ENCODE data around the gene SPAG6.
A peak's percentile ranks its signal among the peaks of the same experiment; 100 is the strongest.
"Not testable (repeated sequence)": the region's sequence is repeated elsewhere in the genome, so short reads cannot be mapped to it uniquely, and the experiment has no call there.

The SPAG6 gene

GRCh38 chr10:22372917-22373316 is 27.6 kb downstream of the SPAG6 start:
- TF ChIP-seq, protein P1, sequence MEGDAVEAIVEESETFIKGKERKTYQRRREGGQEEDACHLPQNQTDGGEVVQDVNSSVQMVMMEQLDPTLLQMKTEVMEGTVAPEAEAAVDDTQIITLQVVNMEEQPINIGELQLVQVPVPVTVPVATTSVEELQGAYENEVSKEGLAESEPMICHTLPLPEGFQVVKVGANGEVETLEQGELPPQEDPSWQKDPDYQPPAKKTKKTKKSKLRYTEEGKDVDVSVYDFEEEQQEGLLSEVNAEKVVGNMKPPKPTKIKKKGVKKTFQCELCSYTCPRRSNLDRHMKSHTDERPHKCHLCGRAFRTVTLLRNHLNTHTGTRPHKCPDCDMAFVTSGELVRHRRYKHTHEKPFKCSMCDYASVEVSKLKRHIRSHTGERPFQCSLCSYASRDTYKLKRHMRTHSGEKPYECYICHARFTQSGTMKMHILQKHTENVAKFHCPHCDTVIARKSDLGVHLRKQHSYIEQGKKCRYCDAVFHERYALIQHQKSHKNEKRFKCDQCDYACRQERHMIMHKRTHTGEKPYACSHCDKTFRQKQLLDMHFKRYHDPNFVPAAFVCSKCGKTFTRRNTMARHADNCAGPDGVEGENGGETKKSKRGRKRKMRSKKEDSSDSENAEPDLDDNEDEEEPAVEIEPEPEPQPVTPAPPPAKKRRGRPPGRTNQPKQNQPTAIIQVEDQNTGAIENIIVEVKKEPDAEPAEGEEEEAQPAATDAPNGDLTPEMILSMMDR (conservative IDR thresholded peaks at IDR 0.05; ENCODE audit: low read depth, low read length) = no peak
- DNase-seq (ENCODE audit: low read depth) = peak; percentile 12
- no peak overlapping the region for H3K4me3 ChIP-seq (ENCODE audit: low read depth, low read length)

DNA sequence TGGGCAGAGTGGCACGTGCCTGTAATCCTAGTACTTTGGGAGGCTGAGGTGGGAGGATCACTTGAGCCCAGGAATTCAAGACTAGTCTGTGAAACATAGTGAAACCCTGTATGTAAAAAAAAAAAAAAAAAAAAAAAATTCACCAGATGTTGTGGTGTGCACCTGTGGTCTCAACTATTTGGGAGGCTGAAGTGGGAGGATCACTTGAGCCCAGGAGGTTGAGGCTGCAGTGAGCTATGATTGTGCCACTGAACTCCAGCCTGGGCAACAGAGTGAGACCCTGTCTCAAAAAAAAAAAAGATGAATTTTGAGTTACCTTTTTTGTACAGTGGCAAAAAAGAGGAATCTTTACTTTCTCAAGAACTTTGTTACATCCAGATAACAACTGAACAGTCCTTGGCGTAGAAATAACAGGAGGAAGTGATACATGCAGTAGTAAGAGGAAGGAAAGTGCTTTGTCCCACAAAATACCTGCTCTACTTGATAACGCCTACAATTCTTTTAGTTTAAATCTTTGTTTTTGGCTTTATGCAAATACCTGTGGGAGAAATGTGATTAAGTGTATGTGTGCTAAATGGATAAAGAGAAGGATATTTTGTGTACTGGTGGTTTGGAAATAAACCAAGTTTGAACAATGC is 29.3 kb downstream of the SPAG6 start:
- no peak overlapping the region for H3K4me3 ChIP-seq (ENCODE audit: low read depth, low read length)
- TF ChIP-seq, protein P1 (conservative IDR thresholded peaks at IDR 0.05; ENCODE audit: low read depth, low read length) = no peak
- no peak for DNase-seq (ENCODE audit: low read depth)

GRCh38 chr10:22379059-22379458 is 33.8 kb downstream of the SPAG6 start:
- no peak for DNase-seq (ENCODE audit: low read depth)
- no peak overlapping the region for H3K4me3 ChIP-seq (ENCODE audit: low read depth, low read length)
- TF ChIP-seq, protein P1 (conservative IDR thresholded peaks at IDR 0.05; ENCODE audit: low read depth, low read length) = no peak

DNA sequence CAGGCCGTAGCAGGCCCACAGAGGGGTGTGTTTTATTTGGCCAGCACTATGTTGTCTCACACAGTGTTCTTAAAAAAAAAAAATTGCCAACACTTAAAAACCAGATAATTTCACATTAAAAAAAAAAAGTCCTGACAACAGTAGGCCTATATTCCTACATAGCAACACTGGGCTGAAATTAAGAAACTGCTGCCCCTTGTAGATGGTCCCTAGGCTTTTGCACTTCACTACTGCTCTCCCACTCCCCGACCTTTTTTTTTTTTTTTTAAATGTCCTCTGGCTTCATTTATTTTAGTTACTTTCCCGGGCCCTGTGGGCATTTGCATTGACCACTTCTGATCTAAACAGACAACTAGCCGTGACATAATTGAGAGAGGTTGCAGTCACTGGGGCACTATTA is 36.0 kb downstream of the SPAG6 start:
- no peak overlapping the region for H3K4me3 ChIP-seq (ENCODE audit: low read depth, low read length)
- no peak for DNase-seq (ENCODE audit: low read depth)
- TF ChIP-seq, protein P1 (conservative IDR thresholded peaks at IDR 0.05; ENCODE audit: low read depth, low read length) = no peak

DNA sequence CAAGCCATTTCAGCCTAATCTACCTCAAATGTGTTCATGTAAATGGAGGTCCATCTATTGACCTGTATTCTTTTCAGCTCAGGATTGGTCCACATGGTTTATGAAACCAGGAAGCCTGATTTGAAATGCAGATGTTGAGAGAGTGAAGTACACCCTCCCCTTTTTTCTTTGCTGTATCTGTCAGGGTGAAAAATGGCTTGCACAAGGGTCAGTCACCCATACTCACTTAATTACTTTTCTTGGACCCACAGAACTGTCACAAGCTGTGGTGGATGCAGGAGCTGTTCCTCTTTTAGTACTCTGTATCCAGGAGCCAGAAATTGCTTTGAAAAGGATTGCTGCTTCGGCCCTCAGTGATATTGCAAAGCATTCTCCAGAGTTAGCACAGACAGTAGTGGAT is 41.2 kb downstream of the SPAG6 start:
- TF ChIP-seq, protein P1 (conservative IDR thresholded peaks at IDR 0.05; ENCODE audit: low read depth, low read length) = no peak
- no peak overlapping the region for H3K4me3 ChIP-seq (ENCODE audit: low read depth, low read length)
- DNase-seq (ENCODE audit: low read depth) = no peak

DNA sequence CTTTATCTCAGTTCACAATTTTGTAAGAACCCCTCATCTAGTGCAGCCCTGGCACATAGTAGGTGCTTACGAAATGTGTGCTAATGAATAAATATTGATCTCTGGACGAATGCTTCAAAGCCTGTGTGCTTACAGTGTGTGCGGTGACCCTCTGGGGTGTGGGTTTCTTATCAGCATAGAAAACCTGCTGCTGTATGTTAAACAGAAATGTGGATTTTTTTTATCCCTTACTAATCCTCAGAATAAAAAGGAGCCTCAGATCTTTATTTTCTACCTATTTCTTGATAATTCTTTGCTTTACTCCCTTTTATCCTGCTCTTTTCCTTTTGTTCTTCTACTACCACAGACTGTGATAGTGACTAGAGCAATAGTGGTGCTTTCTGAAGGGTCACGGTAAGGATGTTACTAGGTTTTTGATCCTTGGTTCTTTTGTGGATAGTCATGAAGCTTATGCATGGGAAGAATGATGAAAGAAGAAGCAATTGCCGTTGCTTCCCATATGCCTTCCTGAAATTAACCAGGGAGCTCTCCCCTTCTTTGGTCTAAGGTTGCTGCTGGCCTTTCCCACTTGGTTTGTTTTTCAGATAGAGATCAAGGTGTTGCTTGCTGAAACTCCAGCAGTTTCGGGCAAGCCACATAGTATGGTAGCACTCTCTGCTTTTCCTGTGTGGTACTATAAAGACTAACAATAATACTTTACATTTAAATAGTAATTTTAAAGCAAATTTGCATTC is 44.7 kb downstream of the SPAG6 start:
- TF ChIP-seq, protein P1 (conservative IDR thresholded peaks at IDR 0.05; ENCODE audit: low read depth, low read length) = no peak
- H3K4me3 ChIP-seq (ENCODE audit: low read depth, low read length) = no peak overlapping the region
- DNase-seq (ENCODE audit: low read depth) = no peak

GRCh38 chr10:22391600-22391999 is 46.3 kb downstream of the SPAG6 start:
- no peak for DNase-seq (ENCODE audit: low read depth)
- H3K4me3 ChIP-seq (ENCODE audit: low read depth, low read length) = no peak overlapping the region

GRCh38 chr10:22396195-22396594 is 50.9 kb downstream of the SPAG6 start:
- not testable (repeated sequence) for H3K4me3 ChIP-seq (ENCODE audit: low read depth, low read length); DNase-seq (ENCODE audit: low read depth)

More at GRCh38 chr10:22391600-22391999, 46.3 kb downstream of the SPAG6 start:
- TF ChIP-seq, protein P1 (conservative IDR thresholded peaks at IDR 0.05; ENCODE audit: low read depth, low read length) = no peak

- DNase-seq (ENCODE audit: low read depth); H3K4me3 ChIP-seq (ENCODE audit: low read depth, low read length): not testable (repeated sequence)
Measured at GRCh38 chr10:22406916-22407315, 61.6 kb downstream of the SPAG6 start.

Data from choroid plexus epithelial cell (primary cell).